Liver (tissue), 9 donors: ENCODE data around the gene ARHGAP8. TPM values are rescaled to one million over a fixed set of nuclear protein-coding genes. Genes with fewer than 3 reads are reported as not detected.

Experiments
- DNase-seq: peaks from one replicate; pipeline ENCODE4 v3.0.0-alpha.2; 2017; ENCODE audit warnings: low spot score
- H3K27ac ChIP-seq, 2 donors: one replicate each; pipeline ENCODE4 v1.7.0; 2013; ENCODE audit warnings: inconsistent platforms in 2 of 2, low read length in 2 of 2, control low read depth in 1 of 2, low read depth in 1 of 2, mild to moderate bottlenecking in 1 of 2
- H3K27me3 ChIP-seq, 4 donors: one replicate each; pipeline versions ENCODE4 v1.6.1 to v1.7.0; 2013; ENCODE audit warnings: low read length in 3 of 4, inconsistent platforms in 1 of 4, mild to moderate bottlenecking in 1 of 4, moderate library complexity in 1 of 4; ENCODE audit not compliant: control insufficient read depth in 4 of 4, insufficient read depth in 4 of 4
- H3K36me3 ChIP-seq, 4 donors: one replicate each; pipeline versions ENCODE4 v1.6.1 to v1.7.0; 2013; ENCODE audit warnings: low read length in 3 of 4, mild to moderate bottlenecking in 3 of 4, low read depth in 1 of 4, moderate library complexity in 1 of 4; ENCODE audit not compliant: control insufficient read depth in 4 of 4, insufficient read depth in 3 of 4
- H3K4me1 ChIP-seq, 4 donors: one replicate each; pipeline versions ENCODE4 v1.6.1 to v1.7.0; 2013; ENCODE audit warnings: low read length in 3 of 4, mild to moderate bottlenecking in 3 of 4, moderate library complexity in 1 of 4; ENCODE audit not compliant: control insufficient read depth in 4 of 4, insufficient read depth in 4 of 4
- H3K4me3 ChIP-seq, 3 donors: one replicate each; pipeline versions ENCODE4 v1.6.1 to v1.7.0; 2013; ENCODE audit warnings: low read length in 3 of 3, control low read depth in 1 of 3, low read depth in 1 of 3, mild to moderate bottlenecking in 1 of 3
- H3K9ac ChIP-seq, 2 donors: one replicate each; pipeline ENCODE4 v1.7.0; 2013; ENCODE audit warnings: low read length in 2 of 2, mild to moderate bottlenecking in 2 of 2, moderate library complexity in 2 of 2, control low read depth in 1 of 2, low read depth in 1 of 2
- H3K9me3 ChIP-seq, 4 donors: one replicate each; pipeline versions ENCODE4 v1.6.1 to v1.7.0; 2013; ENCODE audit warnings: low read length in 3 of 4; ENCODE audit not compliant: control insufficient read depth in 4 of 4
- EGR1 ChIP-seq, 2 donors: IDR thresholded peaks; 2 replicates each; pipeline ENCODE4 v1.6.1; 2016 to 2018; ENCODE audit warnings: antibody characterized with exemption in 2 of 2, low read depth in 2 of 2
- FOXA1 ChIP-seq: IDR thresholded peaks from 2 replicates; pipeline ENCODE4 v1.6.1; 2016; ENCODE audit warnings: antibody characterized with exemption
- FOXA2 ChIP-seq: IDR thresholded peaks from 2 replicates; pipeline ENCODE4 v1.6.1; 2016; ENCODE audit warnings: antibody characterized with exemption
- HNF4A ChIP-seq, 2 donors: conservative IDR thresholded peaks; 2 replicates each; pipeline ENCODE4 v1.6.1; 2016; ENCODE audit warnings: antibody characterized with exemption in 2 of 2, mild to moderate bottlenecking in 2 of 2
- HNF4G ChIP-seq: IDR thresholded peaks from 2 replicates; pipeline ENCODE4 v1.6.1; 2016; ENCODE audit warnings: antibody characterized with exemption
- JUND ChIP-seq, 2 donors: IDR thresholded peaks; 2 replicates each; pipeline ENCODE4 v1.6.1; 2016; ENCODE audit warnings: antibody characterized with exemption in 2 of 2
- NR2F2 ChIP-seq: IDR thresholded peaks from 2 replicates; pipeline ENCODE4 v1.6.1; 2016; ENCODE audit warnings: antibody characterized with exemption
- RAD21 ChIP-seq, 2 donors: IDR thresholded peaks; 2 replicates each; pipeline ENCODE4 v1.6.1; 2016; ENCODE audit warnings: antibody characterized with exemption in 2 of 2, mild to moderate bottlenecking in 2 of 2
- RXRA ChIP-seq, 2 donors: IDR thresholded peaks; 2 replicates each; pipeline ENCODE4 v1.6.1; 2017 to 2018; ENCODE audit warnings: antibody characterized with exemption in 2 of 2, mild to moderate bottlenecking in 1 of 2
- SP1 ChIP-seq: IDR thresholded peaks from 2 replicates; pipeline ENCODE4 v1.6.1; 2018; ENCODE audit warnings: antibody characterized with exemption, mild to moderate bottlenecking
- ZBTB33 ChIP-seq: IDR thresholded peaks from 2 replicates; pipeline ENCODE4 v1.6.1; 2016; ENCODE audit warnings: antibody characterized with exemption
- WGBS: extraction: QIAGEN DNeasy Blood & Tissue Kit; methylation state at CpG from one replicate; pipeline ENCODE4 v1.1.7; 2013; 5-methylcytosine and 5-hydroxymethylcytosine counted together
- polyA plus RNA-seq, 2 donors: library from polyadenylated mRNA; stranded (reverse) in 1 of 2; unstranded in 1 of 2; fragments of 200-250 nt in 1 of 2; fragments of >200 nt in 1 of 2; fragmentation: Nextera tagmentation in 1 of 2; extraction: Ambion mirVana in 1 of 2; gene quantifications; one replicate each; pipeline versions ENCODE4 v1.2.1 to v1.2.3, GENCODE V29; 2013 to 2015
- total RNA-seq, 2 donors: library from RNA; depleted of rRNA; stranded (reverse); fragments of >200 nt; gene quantifications; one replicate each; pipeline ENCODE4 v1.2.3, GENCODE V29; 2014
- TF ChIP-seq, protein P1 (sequence below): IDR thresholded peaks from 2 replicates; pipeline ENCODE4 v1.6.1; 2016; ENCODE audit warnings: antibody characterized with exemption, mild to moderate bottlenecking
- TF ChIP-seq, protein P2 (sequence below): fragments of 150-350 bp; IDR thresholded peaks from 2 replicates; pipeline ENCODE4 v1.5.1; 2017; ENCODE audit warnings: improper control_type of control experiment, low read depth, low read length; ENCODE audit not compliant: missing input control
- donor health status: healthy.
- donor health status: healthy.
- donor health status: healthy.
- donor health status: healthy.
- donor health status: healthy.

ARHGAP8 gene
- total and polyA plus RNA-seq, 4 donors: 0.58 to 1.8 (median 1.1) TPM

DNA sequence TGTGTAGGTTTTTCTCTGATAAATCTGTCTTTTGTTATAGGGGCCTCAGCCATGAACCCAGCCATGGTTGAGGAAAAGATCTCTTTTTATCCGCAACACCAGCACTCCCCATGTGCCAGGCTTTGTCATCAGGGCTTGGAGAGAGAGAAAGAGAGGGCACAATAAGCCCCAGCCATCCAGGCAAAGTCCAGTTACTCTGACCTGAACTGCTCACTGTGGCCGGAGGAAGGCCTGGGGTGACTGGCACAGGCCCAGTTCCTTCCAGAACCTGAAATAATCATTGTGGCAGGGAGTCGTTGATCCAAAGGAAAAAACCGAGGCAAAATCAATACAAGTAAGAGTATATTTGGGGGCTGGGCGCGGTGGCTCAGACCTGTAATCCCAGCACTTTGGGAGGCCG, 3.9 kb upstream of the ARHGAP8 start:
- Histone ChIP-seq H3K27me3 (no peaks in the 10 kb centered on the region), H3K9ac (no peak overlapping the region), H3K36me3 (no peaks in the 10 kb centered on the region), H3K27ac (no peak overlapping the region), H3K4me1 (peaks cover 0 to 8% (median 2%) of the 10 kb centered on the region in 4 donors), H3K9me3 (no peaks in the 10 kb centered on the region), H3K4me3 (no peak overlapping the region)
- DNase-seq: no peak
- TF ChIP-seq NR2F2 (no peak), SP1 (peak; percentile 29), RXRA (IDR thresholded peaks at IDR 0.05) (peak; percentile 40 to 63), HNF4A (conservative IDR thresholded peaks at IDR 0.05) (peak; percentile 82 to 83)
- 71% methylated on average over 7 of the region's 7 CpGs for WGBS

GRCh38 chr22:44750481-44750880, 1.9 kb upstream of the ARHGAP8 start:
- DNase-seq: no peak
- 77% methylated on average over 1 of the region's 1 CpG for WGBS
- peaks cover 0 to 3% (median 0%) of the 10 kb centered on the region in 4 donors for H3K27me3 ChIP-seq
- no peaks in the 10 kb centered on the region for H3K9me3 ChIP-seq
- TF ChIP-seq FOXA2: no peak
- TF ChIP-seq FOXA1: no peak
- TF ChIP-seq, protein P1, sequence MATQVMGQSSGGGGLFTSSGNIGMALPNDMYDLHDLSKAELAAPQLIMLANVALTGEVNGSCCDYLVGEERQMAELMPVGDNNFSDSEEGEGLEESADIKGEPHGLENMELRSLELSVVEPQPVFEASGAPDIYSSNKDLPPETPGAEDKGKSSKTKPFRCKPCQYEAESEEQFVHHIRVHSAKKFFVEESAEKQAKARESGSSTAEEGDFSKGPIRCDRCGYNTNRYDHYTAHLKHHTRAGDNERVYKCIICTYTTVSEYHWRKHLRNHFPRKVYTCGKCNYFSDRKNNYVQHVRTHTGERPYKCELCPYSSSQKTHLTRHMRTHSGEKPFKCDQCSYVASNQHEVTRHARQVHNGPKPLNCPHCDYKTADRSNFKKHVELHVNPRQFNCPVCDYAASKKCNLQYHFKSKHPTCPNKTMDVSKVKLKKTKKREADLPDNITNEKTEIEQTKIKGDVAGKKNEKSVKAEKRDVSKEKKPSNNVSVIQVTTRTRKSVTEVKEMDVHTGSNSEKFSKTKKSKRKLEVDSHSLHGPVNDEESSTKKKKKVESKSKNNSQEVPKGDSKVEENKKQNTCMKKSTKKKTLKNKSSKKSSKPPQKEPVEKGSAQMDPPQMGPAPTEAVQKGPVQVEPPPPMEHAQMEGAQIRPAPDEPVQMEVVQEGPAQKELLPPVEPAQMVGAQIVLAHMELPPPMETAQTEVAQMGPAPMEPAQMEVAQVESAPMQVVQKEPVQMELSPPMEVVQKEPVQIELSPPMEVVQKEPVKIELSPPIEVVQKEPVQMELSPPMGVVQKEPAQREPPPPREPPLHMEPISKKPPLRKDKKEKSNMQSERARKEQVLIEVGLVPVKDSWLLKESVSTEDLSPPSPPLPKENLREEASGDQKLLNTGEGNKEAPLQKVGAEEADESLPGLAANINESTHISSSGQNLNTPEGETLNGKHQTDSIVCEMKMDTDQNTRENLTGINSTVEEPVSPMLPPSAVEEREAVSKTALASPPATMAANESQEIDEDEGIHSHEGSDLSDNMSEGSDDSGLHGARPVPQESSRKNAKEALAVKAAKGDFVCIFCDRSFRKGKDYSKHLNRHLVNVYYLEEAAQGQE: no peak
- no peak for TF ChIP-seq RAD21 (IDR thresholded peaks at IDR 0.05)
- no peak for TF ChIP-seq JUND (IDR thresholded peaks at IDR 0.05)
- TF ChIP-seq HNF4G: no peak
- no peak for TF ChIP-seq SP1
- no peak for TF ChIP-seq ZBTB33
- TF ChIP-seq HNF4A (conservative IDR thresholded peaks at IDR 0.05): no peak
- TF ChIP-seq, protein P2, sequence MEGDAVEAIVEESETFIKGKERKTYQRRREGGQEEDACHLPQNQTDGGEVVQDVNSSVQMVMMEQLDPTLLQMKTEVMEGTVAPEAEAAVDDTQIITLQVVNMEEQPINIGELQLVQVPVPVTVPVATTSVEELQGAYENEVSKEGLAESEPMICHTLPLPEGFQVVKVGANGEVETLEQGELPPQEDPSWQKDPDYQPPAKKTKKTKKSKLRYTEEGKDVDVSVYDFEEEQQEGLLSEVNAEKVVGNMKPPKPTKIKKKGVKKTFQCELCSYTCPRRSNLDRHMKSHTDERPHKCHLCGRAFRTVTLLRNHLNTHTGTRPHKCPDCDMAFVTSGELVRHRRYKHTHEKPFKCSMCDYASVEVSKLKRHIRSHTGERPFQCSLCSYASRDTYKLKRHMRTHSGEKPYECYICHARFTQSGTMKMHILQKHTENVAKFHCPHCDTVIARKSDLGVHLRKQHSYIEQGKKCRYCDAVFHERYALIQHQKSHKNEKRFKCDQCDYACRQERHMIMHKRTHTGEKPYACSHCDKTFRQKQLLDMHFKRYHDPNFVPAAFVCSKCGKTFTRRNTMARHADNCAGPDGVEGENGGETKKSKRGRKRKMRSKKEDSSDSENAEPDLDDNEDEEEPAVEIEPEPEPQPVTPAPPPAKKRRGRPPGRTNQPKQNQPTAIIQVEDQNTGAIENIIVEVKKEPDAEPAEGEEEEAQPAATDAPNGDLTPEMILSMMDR: no peak
- TF ChIP-seq NR2F2: no peak
- TF ChIP-seq EGR1 (IDR thresholded peaks at IDR 0.05; ENCODE audit: low read depth in 2 of 2): no peak
- H3K27ac ChIP-seq: no peak overlapping the region
- no peak overlapping the region for H3K9ac ChIP-seq
- H3K4me3 ChIP-seq: no peak overlapping the region
- peaks cover 0 to 8% (median 2%) of the 10 kb centered on the region in 4 donors for H3K4me1 ChIP-seq
- no peaks in the 10 kb centered on the region for H3K36me3 ChIP-seq
